ENCODE data around the gene TMEM150B. TPM values are rescaled to one million over a fixed set of nuclear protein-coding genes. Genes with fewer than 3 reads are reported as not detected.

Gene TMEM150B
- total RNA-seq, 1 experiment from 2014 or later: not detected

DNA sequence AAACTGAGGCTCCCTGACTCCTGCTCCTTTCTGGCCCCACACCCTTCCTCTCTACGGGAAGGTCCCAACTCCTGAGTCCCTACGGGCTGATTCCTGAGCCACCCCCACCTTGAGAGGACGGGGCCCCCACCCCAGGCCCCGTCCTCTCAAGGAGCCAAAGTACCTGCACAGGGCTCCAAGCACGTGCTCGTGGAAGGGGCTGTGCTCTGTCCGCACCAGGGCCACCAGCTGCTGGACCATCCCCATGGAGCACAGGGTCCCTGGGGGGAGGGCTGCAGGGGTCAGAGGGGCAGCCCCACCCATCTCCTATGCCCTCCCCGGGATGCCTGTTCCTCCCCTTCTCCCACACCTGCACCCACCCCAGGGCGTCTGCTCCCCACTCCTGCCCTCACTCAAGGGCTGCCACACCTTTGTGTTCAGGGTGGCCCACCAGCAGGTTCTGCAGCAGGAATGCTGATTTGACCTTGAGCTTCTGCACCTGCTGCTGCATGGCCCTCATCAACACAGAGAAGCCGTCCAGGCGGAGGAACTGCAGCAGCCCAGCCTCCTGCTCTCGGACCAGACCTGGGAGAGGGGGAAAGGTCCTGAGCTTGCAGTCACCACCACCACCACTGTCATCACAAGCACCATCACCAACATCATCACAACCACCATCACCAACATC is 59.3 kb downstream of the TMEM150B start (continued):
- TF ChIP-seq REST (IDR thresholded peaks at IDR 0.05; ENCODE audit: low read depth) (no peak), ZNF274 (IDR thresholded peaks at IDR 0.05; ENCODE audit: low read depth, low read length) (no peak), SP1 (IDR thresholded peaks at IDR 0.05; ENCODE audit: low read depth) (no peak)

DNA sequence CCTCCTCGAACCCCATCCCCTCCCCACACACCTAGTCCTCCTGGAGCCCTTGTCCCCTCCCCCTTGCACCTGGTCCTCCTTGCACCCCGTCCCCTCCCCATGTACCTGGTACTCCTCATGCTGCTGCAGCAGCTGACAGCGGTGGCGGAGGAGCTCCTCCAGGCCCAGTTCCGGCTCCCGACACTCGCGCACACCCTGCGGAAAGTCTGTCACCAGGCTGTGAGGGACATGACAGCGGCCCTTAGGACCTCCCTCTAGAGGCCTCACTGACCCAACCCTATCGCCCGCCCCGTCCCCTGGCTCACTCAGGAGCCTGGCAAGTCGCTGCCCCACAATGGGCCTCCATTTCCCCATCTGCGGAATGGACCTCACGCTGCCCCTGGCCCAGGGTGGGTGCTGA is 60.0 kb downstream of the TMEM150B start:
- peaks cover 0 to 4% of the 10 kb centered on the region in 2 experiments; a peak in 1 of 4 replicates for H3K36me3 ChIP-seq (ENCODE audit: control insufficient read depth in 1 of 2, insufficient read depth in 2 of 2, low read length in 2 of 2)
- no peaks in the 10 kb centered on the region for H3K9me3 ChIP-seq (ENCODE audit: control insufficient read depth in 1 of 2, insufficient read depth in 1 of 2, low read depth in 1 of 2, low read length in 2 of 2)
- H3K4me2 ChIP-seq (ENCODE audit: low read length): no peak overlapping the region
- H3K4me1 ChIP-seq (ENCODE audit: control insufficient read depth in 1 of 2, insufficient read depth in 2 of 2, low read length in 2 of 2): peaks cover 5% of the 10 kb centered on the region in 2 experiments; a peak in 3 of 4 replicates
- CTCF ChIA-PET: no interaction called here
- H3K79me2 ChIP-seq (ENCODE audit: insufficient read depth, low read length): no peaks in the 10 kb centered on the region
- H4K20me1 ChIP-seq (ENCODE audit: insufficient read depth): no peaks in the 10 kb centered on the region
- DNase-seq (ENCODE audit: low read depth, low spot score) (no peak), ATAC-seq (no peak)
- TF ChIP-seq ZNF274 (IDR thresholded peaks at IDR 0.05; ENCODE audit: low read depth, low read length) (no peak), CBX3 (IDR thresholded peaks at IDR 0.05; ENCODE audit: low read depth) (no peak), TCF7L2 (IDR thresholded peaks at IDR 0.05; ENCODE audit: borderline replicate concordance, extremely low read depth, insufficient read depth, insufficient read length) (no peak)
- TF ChIP-seq, protein P1, sequence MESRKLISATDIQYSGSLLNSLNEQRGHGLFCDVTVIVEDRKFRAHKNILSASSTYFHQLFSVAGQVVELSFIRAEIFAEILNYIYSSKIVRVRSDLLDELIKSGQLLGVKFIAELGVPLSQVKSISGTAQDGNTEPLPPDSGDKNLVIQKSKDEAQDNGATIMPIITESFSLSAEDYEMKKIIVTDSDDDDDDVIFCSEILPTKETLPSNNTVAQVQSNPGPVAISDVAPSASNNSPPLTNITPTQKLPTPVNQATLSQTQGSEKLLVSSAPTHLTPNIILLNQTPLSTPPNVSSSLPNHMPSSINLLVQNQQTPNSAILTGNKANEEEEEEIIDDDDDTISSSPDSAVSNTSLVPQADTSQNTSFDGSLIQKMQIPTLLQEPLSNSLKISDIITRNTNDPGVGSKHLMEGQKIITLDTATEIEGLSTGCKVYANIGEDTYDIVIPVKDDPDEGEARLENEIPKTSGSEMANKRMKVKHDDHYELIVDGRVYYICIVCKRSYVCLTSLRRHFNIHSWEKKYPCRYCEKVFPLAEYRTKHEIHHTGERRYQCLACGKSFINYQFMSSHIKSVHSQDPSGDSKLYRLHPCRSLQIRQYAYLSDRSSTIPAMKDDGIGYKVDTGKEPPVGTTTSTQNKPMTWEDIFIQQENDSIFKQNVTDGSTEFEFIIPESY (IDR thresholded peaks at IDR 0.05; ENCODE audit: extremely low read depth, insufficient replicate concordance, low read length): no peak
- H3K4me3 ChIP-seq (replicated peaks in 1 of 2; ENCODE audit: low read depth in 1 of 2, low read length in 2 of 2): no peak overlapping the region
- RAD21 ChIA-PET (ENCODE audit: low non-redundant PET in 1 of 2, low total read pairs in 2 of 2, uncharacterized antibody in 2 of 2, unreplicated experiment in 2 of 2): no interaction called here
- intact Hi-C loops (cut with micrococcal nuclease): no loop called here
- H3K27ac ChIP-seq (ENCODE audit: low read depth, low read length): no peak overlapping the region
- H2AFZ ChIP-seq (ENCODE audit: low read depth, low read length, poor library complexity, severe bottlenecking): no peak overlapping the region
- H3K9me2 ChIP-seq (ENCODE audit: insufficient read depth): no peaks in the 10 kb centered on the region
- POLR2A ChIA-PET: no interaction called here
- no peak overlapping the region for H3K9ac ChIP-seq (ENCODE audit: low read length)
- no TSS peak for BruUV-seq (replicated peaks)
- no peaks in the 10 kb centered on the region for H3K27me3 ChIP-seq (ENCODE audit: insufficient read depth, low read length)

Data from HCT116 (cell line).